ENCODE measurements around the gene SYCP3. TPM values are rescaled to one million over a fixed set of nuclear protein-coding genes. Genes with fewer than 3 reads are reported as not detected.

The SYCP3 gene
- total RNA-seq, 4 donors from 2014 or later = 0.31 to 0.36 TPM; not detected in 2

DNA sequence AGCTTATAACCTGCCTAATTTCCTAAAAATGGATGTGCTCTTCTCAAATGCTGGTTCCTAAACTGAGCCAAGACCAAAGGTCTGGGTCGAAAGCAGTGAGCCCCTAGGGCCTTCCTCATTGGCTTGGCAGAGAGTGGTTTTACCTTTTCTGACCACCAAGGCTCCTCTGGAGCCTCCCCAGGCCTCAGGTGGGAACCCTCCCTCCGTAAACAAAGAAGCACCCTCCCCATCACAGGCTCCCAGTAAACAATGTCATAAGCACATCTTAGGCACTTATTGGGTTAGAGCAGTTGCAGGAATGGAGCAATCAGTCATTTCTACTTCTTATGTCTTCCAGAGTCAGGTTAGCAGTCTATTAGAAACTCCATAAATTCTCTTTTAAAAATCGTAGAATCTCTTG lies 35.8 kb downstream of the SYCP3 start:
- DNase-seq (ENCODE audit: low spot score) (no peak), ATAC-seq (ENCODE audit: low FRiP score) (no peak)
- TF ChIP-seq, protein P1, sequence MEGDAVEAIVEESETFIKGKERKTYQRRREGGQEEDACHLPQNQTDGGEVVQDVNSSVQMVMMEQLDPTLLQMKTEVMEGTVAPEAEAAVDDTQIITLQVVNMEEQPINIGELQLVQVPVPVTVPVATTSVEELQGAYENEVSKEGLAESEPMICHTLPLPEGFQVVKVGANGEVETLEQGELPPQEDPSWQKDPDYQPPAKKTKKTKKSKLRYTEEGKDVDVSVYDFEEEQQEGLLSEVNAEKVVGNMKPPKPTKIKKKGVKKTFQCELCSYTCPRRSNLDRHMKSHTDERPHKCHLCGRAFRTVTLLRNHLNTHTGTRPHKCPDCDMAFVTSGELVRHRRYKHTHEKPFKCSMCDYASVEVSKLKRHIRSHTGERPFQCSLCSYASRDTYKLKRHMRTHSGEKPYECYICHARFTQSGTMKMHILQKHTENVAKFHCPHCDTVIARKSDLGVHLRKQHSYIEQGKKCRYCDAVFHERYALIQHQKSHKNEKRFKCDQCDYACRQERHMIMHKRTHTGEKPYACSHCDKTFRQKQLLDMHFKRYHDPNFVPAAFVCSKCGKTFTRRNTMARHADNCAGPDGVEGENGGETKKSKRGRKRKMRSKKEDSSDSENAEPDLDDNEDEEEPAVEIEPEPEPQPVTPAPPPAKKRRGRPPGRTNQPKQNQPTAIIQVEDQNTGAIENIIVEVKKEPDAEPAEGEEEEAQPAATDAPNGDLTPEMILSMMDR (IDR thresholded peaks at IDR 0.05) = no peak

DNA sequence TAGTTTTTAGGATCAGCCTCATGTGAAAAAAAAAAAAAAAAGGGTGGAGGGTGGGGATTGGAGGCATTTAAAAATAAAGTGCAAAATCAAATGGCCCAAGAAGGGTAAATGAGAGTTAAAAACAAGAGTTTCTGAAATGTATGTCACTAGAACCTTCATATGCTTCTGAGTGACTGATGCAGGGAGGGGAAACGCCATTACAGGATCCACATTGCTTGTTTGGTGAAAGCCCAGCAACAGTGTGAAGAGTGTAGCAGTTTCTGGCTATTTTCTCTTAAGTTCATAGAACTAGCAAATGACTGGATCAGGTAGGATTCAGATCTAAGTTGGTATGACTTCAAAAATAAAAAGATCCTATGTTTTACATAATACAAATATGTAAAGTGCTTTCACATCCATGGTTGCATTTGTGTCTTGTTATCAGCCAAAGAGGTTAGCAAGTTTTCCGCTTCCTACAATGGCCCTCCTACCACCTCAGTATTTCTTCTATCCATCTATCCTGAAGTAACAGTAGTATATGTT lies 38.9 kb downstream of the SYCP3 start:
- ATAC-seq (ENCODE audit: low FRiP score) (no peak), DNase-seq (ENCODE audit: low spot score) (no peak)
- TF ChIP-seq, protein P1 (IDR thresholded peaks at IDR 0.05) = no peak

DNA sequence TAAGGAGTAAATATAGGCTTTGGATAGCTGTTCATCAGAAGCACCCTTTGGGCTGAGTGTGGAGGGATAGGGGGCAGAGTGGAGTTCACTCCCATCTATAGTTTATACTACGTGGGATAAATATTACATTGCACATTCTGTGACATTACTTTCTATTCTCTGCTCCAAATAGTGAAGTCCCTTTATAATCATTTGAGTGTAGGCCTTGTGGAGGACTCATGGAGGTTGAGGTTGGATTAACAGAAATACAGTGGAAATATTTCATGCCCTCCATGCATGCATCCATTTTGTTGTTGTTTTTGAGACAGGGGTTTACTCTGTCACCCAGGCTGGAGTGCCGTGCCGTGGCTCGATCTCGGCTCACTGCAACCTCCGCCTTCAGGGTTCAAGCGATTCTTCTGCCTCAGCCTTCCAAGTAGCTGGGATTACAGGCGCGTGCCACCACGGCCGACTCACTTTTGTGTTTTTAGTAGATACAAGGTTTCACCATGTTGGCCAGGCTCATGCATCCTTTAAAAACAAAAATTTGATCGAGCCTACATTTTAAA lies 40.4 kb downstream of the SYCP3 start:
- DNase-seq (ENCODE audit: low spot score) (no peak), ATAC-seq (ENCODE audit: low FRiP score) (no peak)
- TF ChIP-seq, protein P1 (IDR thresholded peaks at IDR 0.05) = no peak

DNA sequence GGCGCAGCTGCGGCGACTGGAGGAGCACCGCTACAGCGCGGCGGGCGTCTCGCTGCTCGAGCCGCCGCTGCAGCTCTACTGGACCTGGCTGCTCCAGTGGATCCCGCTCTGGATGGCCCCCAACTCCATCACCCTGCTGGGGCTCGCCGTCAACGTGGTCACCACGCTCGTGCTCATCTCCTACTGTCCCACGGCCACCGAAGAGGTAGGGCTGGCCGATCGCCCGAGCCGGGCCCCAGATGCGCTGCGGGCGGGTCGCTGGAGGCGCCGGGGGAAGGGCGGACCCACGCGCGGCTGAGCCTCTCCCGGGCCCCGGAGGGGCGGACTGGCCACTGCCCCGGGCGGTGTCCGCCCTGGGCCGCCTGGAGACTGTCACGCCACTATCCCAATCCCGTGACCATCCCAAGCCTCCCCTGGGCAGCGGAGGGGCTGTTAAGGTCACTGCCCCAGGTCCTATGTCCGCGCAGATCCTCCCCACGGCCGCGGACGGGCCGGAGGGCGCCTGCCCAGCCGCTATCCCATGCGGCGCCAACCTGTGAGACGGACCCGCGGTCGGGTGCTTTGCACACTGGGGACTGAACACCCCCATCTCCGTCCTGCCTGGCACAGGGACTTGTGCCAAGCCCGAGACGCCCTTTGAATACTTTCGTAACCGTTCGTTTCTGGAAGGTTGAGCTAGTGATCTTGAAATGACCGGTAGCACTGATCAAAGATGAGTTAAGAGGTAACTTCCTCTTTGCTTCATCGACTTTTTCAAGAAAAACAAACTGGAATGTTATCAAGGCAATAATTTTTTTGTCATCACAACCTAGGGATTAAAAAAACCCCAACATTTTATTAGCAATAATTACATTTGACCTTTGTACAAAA lies 41.1 kb downstream of the SYCP3 start:
- TF ChIP-seq, protein P1 (IDR thresholded peaks at IDR 0.05) = no peak
- ATAC-seq (ENCODE audit: low FRiP score) = peak; percentile 71

GRCh38 chr12:101697197-101697929 lies 41.9 kb downstream of the SYCP3 start, which contains the start of gene CHPT1:
TSS of gene CHPT1 (plus strand) at chr12:101697640. CDS start at chr12:101697862, 222 bp downstream.
- ATAC-seq (ENCODE audit: low FRiP score) = peak; percentile 80
- TF ChIP-seq, protein P1 (IDR thresholded peaks at IDR 0.05) = no peak

More for the DNA sequence above, 41.1 kb downstream of the SYCP3 start:
- DNase-seq (ENCODE audit: low spot score) = no peak

GRCh38 chr12:101696251-101697196 lies 42.7 kb downstream of the SYCP3 start:
- TF ChIP-seq, protein P1 (IDR thresholded peaks at IDR 0.05) = no peak
- DNase-seq (ENCODE audit: low spot score) = no peak
- no peak for ATAC-seq (ENCODE audit: low FRiP score)

More at GRCh38 chr12:101697197-101697929, 41.9 kb downstream of the SYCP3 start, which contains the start of gene CHPT1:
- no peak for DNase-seq (ENCODE audit: low spot score)

Data from omental fat pad (tissue), 4 donors.